SU-DHL-6 (cell line): ENCODE results near the gene CADM1.

Experiments
- EZH2phosphoT487 ChIP-seq: fragments of 200-600 bp; sonication (generic), shearing (Covaris generic); conservative IDR thresholded peaks from 2 replicates; pipeline ENCODE4 v1.6.1; 2018; ENCODE audit warnings: mild to moderate bottlenecking, antibody characterized with exemption, low read length, moderate library complexity, mixed read lengths
- TF ChIP-seq, protein P1 (sequence below): fragments of 200-600 bp; sonication (generic); IDR thresholded peaks from one replicate; pipeline ENCODE4 v1.5.1; 2017; ENCODE audit warnings: antibody characterized with exemption, mild to moderate bottlenecking, low read length, moderate library complexity; ENCODE audit not compliant: insufficient read depth, poor library complexity, severe bottlenecking

DNA sequence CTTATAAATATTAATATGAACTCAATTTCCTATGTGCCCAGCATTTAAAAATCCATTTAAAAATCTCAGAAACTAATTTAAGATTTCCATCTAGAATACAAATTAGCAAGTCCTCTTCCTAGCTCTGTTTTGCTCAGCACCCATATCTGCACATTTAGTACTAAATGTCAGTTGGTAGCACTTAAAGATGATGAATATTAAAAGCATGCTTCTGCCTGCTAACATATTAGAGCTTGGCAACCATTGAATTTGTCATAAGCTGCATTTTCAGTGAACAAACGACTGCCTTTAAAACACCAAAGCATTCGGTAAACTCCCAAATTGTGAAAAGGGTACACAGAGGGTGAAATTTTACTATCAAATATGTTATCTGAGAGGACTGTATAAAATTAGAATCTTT lies 177.7 kb downstream of the CADM1 start:
- TF ChIP-seq, protein P1, sequence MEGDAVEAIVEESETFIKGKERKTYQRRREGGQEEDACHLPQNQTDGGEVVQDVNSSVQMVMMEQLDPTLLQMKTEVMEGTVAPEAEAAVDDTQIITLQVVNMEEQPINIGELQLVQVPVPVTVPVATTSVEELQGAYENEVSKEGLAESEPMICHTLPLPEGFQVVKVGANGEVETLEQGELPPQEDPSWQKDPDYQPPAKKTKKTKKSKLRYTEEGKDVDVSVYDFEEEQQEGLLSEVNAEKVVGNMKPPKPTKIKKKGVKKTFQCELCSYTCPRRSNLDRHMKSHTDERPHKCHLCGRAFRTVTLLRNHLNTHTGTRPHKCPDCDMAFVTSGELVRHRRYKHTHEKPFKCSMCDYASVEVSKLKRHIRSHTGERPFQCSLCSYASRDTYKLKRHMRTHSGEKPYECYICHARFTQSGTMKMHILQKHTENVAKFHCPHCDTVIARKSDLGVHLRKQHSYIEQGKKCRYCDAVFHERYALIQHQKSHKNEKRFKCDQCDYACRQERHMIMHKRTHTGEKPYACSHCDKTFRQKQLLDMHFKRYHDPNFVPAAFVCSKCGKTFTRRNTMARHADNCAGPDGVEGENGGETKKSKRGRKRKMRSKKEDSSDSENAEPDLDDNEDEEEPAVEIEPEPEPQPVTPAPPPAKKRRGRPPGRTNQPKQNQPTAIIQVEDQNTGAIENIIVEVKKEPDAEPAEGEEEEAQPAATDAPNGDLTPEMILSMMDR, result no peak
- TF ChIP-seq EZH2phosphoT487, result no peak
